Measurements from ENCODE around the gene KCNK15.
"Not testable (repeated sequence)": the region's sequence is repeated elsewhere in the genome, so short reads cannot be mapped to it uniquely, and the experiment has no call there.

DNA sequence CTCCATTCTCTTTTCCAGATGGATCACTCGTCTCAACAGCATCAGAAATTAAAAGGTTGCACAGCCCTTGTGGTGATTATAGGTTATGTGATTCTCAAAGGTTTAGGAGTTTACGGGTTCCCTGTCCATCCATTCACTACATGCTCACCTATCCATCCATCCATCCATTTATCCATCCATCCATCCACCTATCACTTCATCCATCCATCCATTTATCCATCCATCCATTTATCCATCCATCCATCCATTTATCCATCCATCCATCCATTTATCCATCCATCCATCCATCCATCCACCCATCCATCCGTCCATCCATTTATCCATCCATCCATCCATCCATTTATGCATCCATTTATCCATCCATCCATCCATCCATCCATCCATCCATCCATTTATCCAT is 18.1 kb downstream of the KCNK15 start:
- TF ChIP-seq CTCF, EZH2 (IDR thresholded peaks at IDR 0.05): not testable (repeated sequence)

Measured in neural progenitor cell (in vitro differentiated cells).